HepG2 (cell line): Measurements from ENCODE around the gene DPM2. TPM values are rescaled to one million over a fixed set of nuclear protein-coding genes. Genes with fewer than 3 reads are reported as not detected.

ENCODE experiments used
- CCDC6 ChIP-seq: sonication (generic); formaldehyde crosslinking; IDR thresholded peaks from 2 replicates; pipeline ENCODE4 v1.8.1; 2022; ENCODE audit warnings: mild to moderate bottlenecking, missing genetic modification reagents, moderate library complexity
- FOXM1 ChIP-seq: sonication (generic); formaldehyde crosslinking; IDR thresholded peaks from 2 replicates; pipeline ENCODE4 v1.5.0; 2020; ENCODE audit warnings: missing genetic modification reagents
- NR2F1 ChIP-seq, 2 experiments: fragments of 450-650 bp in 1 of 2; formaldehyde crosslinking in 1 of 2; IDR thresholded peaks; 2 replicates each; pipeline versions ENCODE4 v1.5.0 to v1.6.1; 2016 to 2020; ENCODE audit warnings: mild to moderate bottlenecking in 1 of 2, missing compliant biosample characterization in 1 of 2, missing genetic modification reagents in 1 of 2, moderate library complexity in 1 of 2
- RCOR2 ChIP-seq: IDR thresholded peaks from 2 replicates; pipeline ENCODE4 v1.6.1; 2016; ENCODE audit warnings: missing biosample characterization, missing genetic modification reagents
- SNRNP70 ChIP-seq: fragments of 200-400 bp; formaldehyde crosslinking; IDR thresholded peaks from 2 replicates; pipeline ENCODE4 v1.6.1; 2017; ENCODE audit warnings: mild to moderate bottlenecking, low read depth, low read length, moderate library complexity
- TEAD3 ChIP-seq: optimal IDR thresholded peaks from 2 replicates; pipeline ENCODE3; 2016; ENCODE audit warnings: borderline replicate concordance
- ZBTB3 ChIP-seq: sonication (generic); formaldehyde crosslinking; IDR thresholded peaks from 2 replicates; pipeline ENCODE4 v1.4.0; 2020; ENCODE audit warnings: low read depth, mild to moderate bottlenecking, moderate library complexity, missing genetic modification reagents, borderline replicate concordance
- ZIK1 ChIP-seq: sonication (generic); formaldehyde crosslinking; IDR thresholded peaks from 2 replicates; pipeline ENCODE4 v1.5.0; 2020; ENCODE audit warnings: mild to moderate bottlenecking, low read depth, missing genetic modification reagents, borderline replicate concordance
- polyA plus RNA-seq, 8 experiments: library from polyadenylated mRNA; depleted of rRNA in 3 of 8; stranded (reverse) in 7 of 8; unstranded in 1 of 8; fragments of >200 nt; fragmentation: Illumina TruSeq in 4 of 8; extraction: Trizol in 4 of 8; gene quantifications; 2 replicates each; pipeline versions ENCODE4 v1.2.1 to v1.2.3, GENCODE V29; 2011 to 2016; ENCODE audit warnings: low read depth in 4 of 8, missing spikeins in 1 of 8, mixed read lengths in 1 of 8; ENCODE audit not compliant: insufficient read depth in 1 of 8
- total RNA-seq, 5 experiments: library from RNA; depleted of rRNA; stranded (reverse); fragments of >200 nt; fragmentation: Illumina TruSeq; extraction: Trizol; gene quantifications; 2 replicates each; pipeline ENCODE4 v1.2.3, GENCODE V29; 2016; ENCODE audit warnings: low read depth in 1 of 5
- TF ChIP-seq, protein P1 (sequence below): sonication (generic); formaldehyde crosslinking; IDR thresholded peaks from 2 replicates; pipeline ENCODE4 v1.4.0; 2020; ENCODE audit warnings: missing genetic modification reagents
- TF ChIP-seq, protein P2 (sequence below): sonication (generic); formaldehyde crosslinking; IDR thresholded peaks from 2 replicates; pipeline ENCODE4 v1.5.0; 2020; ENCODE audit warnings: mild to moderate bottlenecking, missing genetic modification reagents, borderline replicate concordance
- TF ChIP-seq, protein P3 (sequence below): sonication (generic); formaldehyde crosslinking; IDR thresholded peaks from 2 replicates; pipeline ENCODE4 v1.9.0; 2021; ENCODE audit warnings: missing genetic modification reagents, borderline replicate concordance

Gene DPM2
- total and polyA plus RNA-seq, 2 of the 13 experiments (the other 11 are each of a cell fraction or from before 2014, with no cell fraction given), result 24.8 to 35.3 TPM

DNA sequence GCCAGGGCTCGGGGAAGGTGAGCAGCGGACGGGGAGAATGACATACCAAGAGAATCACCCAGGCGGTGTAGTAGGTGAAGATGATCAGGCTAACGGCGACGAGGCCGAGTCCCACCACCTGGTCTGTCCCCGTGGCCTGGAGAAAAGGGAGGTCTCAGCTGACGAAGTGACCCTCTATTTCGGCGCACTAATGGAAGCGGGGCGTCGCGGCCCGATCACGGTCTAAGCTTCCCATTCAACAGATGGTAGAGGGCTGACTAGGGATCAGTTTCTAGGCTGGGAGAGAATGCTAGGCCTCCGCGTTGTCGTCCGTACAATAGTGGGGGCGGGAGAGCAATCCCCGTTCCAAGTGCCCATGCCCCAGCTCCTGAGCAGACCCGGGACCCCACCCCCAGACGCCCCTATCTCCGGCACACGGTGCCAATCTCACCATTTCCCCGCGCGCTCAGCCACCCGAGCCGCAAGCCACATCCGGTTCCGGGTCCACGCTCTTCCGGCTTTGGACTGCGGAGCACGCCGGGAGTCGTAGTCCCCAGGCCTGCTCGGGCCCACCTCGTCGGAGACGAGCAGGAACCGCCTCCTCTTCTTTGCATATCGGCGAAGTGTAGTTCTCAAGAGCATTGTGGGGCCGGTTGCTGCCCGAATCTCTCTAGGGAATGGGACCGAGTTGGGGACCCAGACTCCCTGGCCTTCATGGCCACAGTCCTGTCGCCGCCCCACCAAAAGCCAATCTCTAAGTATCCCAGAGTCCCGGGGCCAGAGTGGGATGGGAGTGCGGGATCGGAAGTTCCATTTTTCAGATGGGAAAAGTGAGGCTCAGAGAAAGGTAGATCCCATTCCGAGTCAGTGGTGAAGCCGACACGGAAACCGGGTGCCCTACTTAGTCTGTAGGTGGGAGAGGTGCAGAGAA is at the start of gene DPM2 (continued):
- TF ChIP-seq, protein P1, sequence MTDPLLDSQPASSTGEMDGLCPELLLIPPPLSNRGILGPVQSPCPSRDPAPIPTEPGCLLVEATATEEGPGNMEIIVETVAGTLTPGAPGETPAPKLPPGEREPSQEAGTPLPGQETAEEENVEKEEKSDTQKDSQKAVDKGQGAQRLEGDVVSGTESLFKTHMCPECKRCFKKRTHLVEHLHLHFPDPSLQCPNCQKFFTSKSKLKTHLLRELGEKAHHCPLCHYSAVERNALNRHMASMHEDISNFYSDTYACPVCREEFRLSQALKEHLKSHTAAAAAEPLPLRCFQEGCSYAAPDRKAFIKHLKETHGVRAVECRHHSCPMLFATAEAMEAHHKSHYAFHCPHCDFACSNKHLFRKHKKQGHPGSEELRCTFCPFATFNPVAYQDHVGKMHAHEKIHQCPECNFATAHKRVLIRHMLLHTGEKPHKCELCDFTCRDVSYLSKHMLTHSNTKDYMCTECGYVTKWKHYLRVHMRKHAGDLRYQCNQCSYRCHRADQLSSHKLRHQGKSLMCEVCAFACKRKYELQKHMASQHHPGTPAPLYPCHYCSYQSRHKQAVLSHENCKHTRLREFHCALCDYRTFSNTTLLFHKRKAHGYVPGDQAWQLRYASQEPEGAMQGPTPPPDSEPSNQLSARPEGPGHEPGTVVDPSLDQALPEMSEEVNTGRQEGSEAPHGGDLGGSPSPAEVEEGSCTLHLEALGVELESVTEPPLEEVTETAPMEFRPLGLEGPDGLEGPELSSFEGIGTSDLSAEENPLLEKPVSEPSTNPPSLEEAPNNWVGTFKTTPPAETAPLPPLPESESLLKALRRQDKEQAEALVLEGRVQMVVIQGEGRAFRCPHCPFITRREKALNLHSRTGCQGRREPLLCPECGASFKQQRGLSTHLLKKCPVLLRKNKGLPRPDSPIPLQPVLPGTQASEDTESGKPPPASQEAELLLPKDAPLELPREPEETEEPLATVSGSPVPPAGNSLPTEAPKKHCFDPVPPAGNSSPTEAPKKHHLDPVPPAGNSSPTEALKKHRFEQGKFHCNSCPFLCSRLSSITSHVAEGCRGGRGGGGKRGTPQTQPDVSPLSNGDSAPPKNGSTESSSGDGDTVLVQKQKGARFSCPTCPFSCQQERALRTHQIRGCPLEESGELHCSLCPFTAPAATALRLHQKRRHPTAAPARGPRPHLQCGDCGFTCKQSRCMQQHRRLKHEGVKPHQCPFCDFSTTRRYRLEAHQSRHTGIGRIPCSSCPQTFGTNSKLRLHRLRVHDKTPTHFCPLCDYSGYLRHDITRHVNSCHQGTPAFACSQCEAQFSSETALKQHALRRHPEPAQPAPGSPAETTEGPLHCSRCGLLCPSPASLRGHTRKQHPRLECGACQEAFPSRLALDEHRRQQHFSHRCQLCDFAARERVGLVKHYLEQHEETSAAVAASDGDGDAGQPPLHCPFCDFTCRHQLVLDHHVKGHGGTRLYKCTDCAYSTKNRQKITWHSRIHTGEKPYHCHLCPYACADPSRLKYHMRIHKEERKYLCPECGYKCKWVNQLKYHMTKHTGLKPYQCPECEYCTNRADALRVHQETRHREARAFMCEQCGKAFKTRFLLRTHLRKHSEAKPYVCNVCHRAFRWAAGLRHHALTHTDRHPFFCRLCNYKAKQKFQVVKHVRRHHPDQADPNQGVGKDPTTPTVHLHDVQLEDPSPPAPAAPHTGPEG (CRISPR knock-in tag), result no peak
- TF ChIP-seq ZBTB3 (CRISPR knock-in tag) (no peak), FOXM1 (CRISPR knock-in tag) (no peak), ZIK1 (CRISPR knock-in tag) (no peak), CCDC6 (peak; percentile 53; the same call in 1 of the 2 replicates), TEAD3 (no peak), SNRNP70 (no peak), NR2F1 (CRISPR knock-in tag; IDR thresholded peaks at IDR 0.05) (no peak), RCOR2 (CRISPR knock-in tag) (no peak)
- TF ChIP-seq, protein P2, sequence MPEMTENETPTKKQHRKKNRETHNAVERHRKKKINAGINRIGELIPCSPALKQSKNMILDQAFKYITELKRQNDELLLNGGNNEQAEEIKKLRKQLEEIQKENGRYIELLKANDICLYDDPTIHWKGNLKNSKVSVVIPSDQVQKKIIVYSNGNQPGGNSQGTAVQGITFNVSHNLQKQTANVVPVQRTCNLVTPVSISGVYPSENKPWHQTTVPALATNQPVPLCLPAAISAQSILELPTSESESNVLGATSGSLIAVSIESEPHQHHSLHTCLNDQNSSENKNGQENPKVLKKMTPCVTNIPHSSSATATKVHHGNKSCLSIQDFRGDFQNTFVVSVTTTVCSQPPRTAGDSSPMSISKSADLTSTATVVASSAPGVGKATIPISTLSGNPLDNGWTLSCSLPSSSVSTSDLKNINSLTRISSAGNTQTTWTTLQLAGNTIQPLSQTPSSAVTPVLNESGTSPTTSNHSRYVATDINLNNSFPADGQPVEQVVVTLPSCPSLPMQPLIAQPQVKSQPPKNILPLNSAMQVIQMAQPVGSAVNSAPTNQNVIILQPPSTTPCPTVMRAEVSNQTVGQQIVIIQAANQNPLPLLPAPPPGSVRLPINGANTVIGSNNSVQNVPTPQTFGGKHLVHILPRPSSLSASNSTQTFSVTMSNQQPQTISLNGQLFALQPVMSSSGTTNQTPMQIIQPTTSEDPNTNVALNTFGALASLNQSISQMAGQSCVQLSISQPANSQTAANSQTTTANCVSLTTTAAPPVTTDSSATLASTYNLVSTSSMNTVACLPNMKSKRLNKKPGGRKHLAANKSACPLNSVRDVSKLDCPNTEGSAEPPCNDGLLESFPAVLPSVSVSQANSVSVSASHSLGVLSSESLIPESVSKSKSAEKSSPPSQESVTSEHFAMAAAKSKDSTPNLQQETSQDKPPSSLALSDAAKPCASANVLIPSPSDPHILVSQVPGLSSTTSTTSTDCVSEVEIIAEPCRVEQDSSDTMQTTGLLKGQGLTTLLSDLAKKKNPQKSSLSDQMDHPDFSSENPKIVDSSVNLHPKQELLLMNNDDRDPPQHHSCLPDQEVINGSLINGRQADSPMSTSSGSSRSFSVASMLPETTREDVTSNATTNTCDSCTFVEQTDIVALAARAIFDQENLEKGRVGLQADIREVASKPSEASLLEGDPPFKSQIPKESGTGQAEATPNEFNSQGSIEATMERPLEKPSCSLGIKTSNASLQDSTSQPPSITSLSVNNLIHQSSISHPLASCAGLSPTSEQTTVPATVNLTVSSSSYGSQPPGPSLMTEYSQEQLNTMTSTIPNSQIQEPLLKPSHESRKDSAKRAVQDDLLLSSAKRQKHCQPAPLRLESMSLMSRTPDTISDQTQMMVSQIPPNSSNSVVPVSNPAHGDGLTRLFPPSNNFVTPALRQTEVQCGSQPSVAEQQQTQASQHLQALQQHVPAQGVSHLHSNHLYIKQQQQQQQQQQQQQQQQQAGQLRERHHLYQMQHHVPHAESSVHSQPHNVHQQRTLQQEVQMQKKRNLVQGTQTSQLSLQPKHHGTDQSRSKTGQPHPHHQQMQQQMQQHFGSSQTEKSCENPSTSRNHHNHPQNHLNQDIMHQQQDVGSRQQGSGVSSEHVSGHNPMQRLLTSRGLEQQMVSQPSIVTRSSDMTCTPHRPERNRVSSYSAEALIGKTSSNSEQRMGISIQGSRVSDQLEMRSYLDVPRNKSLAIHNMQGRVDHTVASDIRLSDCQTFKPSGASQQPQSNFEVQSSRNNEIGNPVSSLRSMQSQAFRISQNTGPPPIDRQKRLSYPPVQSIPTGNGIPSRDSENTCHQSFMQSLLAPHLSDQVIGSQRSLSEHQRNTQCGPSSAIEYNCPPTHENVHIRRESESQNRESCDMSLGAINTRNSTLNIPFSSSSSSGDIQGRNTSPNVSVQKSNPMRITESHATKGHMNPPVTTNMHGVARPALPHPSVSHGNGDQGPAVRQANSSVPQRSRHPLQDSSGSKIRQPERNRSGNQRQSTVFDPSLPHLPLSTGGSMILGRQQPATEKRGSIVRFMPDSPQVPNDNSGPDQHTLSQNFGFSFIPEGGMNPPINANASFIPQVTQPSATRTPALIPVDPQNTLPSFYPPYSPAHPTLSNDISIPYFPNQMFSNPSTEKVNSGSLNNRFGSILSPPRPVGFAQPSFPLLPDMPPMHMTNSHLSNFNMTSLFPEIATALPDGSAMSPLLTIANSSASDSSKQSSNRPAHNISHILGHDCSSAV (CRISPR knock-in tag), result no peak
- TF ChIP-seq, protein P3, sequence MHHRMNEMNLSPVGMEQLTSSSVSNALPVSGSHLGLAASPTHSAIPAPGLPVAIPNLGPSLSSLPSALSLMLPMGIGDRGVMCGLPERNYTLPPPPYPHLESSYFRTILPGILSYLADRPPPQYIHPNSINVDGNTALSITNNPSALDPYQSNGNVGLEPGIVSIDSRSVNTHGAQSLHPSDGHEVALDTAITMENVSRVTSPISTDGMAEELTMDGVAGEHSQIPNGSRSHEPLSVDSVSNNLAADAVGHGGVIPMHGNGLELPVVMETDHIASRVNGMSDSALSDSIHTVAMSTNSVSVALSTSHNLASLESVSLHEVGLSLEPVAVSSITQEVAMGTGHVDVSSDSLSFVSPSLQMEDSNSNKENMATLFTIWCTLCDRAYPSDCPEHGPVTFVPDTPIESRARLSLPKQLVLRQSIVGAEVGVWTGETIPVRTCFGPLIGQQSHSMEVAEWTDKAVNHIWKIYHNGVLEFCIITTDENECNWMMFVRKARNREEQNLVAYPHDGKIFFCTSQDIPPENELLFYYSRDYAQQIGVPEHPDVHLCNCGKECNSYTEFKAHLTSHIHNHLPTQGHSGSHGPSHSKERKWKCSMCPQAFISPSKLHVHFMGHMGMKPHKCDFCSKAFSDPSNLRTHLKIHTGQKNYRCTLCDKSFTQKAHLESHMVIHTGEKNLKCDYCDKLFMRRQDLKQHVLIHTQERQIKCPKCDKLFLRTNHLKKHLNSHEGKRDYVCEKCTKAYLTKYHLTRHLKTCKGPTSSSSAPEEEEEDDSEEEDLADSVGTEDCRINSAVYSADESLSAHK (CRISPR knock-in tag), result no peak
